ENCODE data around the gene GLT6D1.

DNA sequence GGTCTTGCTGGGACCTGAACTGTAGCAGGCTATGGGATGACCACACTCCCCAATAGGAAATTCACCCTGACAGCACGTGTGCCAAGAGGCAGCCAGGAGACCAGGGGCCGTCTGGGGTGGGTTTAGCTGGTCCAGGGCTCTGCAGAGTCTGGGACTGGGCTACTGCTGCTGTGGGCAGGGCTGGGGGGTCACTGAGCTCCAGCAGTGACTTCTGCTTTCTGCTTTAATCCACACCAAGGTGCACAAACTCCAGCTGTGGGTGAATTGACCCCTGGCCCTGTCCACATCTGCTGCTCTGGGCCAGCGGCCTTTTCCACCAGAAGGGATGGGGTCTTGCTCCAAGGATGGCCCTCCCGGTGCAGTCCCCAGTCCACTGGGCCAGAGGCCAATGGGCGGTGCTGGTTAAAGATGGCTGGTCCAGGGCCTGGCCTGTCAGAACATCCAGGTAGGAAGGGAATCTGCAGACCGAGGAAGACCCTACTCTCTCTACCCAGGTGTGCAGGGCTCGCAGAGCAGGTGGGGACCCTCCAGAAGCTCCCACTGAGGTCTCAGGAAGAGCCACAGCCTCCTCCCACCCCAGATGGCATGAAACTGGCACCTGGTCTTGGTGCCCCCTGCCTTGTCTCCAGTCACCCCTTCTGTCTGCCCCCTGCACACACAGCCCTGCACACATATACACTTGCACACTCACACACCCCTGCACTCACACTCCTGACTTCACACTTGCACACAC is 28.0 kb downstream of the GLT6D1 start:
- TF ChIP-seq, protein P1, sequence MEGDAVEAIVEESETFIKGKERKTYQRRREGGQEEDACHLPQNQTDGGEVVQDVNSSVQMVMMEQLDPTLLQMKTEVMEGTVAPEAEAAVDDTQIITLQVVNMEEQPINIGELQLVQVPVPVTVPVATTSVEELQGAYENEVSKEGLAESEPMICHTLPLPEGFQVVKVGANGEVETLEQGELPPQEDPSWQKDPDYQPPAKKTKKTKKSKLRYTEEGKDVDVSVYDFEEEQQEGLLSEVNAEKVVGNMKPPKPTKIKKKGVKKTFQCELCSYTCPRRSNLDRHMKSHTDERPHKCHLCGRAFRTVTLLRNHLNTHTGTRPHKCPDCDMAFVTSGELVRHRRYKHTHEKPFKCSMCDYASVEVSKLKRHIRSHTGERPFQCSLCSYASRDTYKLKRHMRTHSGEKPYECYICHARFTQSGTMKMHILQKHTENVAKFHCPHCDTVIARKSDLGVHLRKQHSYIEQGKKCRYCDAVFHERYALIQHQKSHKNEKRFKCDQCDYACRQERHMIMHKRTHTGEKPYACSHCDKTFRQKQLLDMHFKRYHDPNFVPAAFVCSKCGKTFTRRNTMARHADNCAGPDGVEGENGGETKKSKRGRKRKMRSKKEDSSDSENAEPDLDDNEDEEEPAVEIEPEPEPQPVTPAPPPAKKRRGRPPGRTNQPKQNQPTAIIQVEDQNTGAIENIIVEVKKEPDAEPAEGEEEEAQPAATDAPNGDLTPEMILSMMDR (IDR thresholded peaks at IDR 0.05; ENCODE audit: insufficient read depth, low read length), result no peak
- TF ChIP-seq POLR2AphosphoS5 (IDR thresholded peaks at IDR 0.05; ENCODE audit: low read depth) (no peak), GABPA (IDR thresholded peaks at IDR 0.05; ENCODE audit: low read depth) (no peak), SPI1 (IDR thresholded peaks at IDR 0.05; ENCODE audit: borderline replicate concordance, low read depth) (no peak)
- TF ChIP-seq, protein P2, sequence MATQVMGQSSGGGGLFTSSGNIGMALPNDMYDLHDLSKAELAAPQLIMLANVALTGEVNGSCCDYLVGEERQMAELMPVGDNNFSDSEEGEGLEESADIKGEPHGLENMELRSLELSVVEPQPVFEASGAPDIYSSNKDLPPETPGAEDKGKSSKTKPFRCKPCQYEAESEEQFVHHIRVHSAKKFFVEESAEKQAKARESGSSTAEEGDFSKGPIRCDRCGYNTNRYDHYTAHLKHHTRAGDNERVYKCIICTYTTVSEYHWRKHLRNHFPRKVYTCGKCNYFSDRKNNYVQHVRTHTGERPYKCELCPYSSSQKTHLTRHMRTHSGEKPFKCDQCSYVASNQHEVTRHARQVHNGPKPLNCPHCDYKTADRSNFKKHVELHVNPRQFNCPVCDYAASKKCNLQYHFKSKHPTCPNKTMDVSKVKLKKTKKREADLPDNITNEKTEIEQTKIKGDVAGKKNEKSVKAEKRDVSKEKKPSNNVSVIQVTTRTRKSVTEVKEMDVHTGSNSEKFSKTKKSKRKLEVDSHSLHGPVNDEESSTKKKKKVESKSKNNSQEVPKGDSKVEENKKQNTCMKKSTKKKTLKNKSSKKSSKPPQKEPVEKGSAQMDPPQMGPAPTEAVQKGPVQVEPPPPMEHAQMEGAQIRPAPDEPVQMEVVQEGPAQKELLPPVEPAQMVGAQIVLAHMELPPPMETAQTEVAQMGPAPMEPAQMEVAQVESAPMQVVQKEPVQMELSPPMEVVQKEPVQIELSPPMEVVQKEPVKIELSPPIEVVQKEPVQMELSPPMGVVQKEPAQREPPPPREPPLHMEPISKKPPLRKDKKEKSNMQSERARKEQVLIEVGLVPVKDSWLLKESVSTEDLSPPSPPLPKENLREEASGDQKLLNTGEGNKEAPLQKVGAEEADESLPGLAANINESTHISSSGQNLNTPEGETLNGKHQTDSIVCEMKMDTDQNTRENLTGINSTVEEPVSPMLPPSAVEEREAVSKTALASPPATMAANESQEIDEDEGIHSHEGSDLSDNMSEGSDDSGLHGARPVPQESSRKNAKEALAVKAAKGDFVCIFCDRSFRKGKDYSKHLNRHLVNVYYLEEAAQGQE (IDR thresholded peaks at IDR 0.05; ENCODE audit: insufficient replicate concordance, low read depth), result no peak
